Measurements from ENCODE around the gene FHDC1. TPM values are rescaled to one million over a fixed set of nuclear protein-coding genes. Genes with fewer than 3 reads are reported as not detected.
"Not testable (repeated sequence)": the region's sequence is repeated elsewhere in the genome, so short reads cannot be mapped to it uniquely, and the experiment has no call there.

The FHDC1 gene
- total and polyA plus RNA-seq, 8 donors, result 9.0 to 32.9 (median 10.4) TPM

DNA sequence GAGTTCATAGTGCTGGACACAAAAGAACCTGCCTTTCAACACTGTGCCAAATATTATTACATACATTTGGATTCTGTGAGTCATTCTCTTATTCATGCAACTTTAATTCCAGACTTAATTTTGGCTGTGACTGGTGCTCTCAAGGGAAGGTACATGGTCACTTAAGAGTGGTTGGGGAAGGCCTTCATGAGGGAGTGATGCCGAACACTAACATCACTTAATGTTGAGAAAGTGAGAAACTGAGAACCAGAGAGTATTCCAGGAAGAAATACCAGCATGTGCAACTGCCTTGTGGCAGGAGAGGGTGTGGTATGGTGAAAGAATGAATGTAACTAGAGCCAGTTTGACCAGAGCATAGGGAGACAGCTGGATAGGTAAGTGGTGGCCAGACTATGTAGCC is 41.5 kb upstream of the FHDC1 start:
- H3K9me3 ChIP-seq, result no peaks in the 10 kb centered on the region
- H3K36me3 ChIP-seq, result peaks cover 0 to 27% of the 10 kb centered on the region in 2 donors
- TF ChIP-seq, protein P1, sequence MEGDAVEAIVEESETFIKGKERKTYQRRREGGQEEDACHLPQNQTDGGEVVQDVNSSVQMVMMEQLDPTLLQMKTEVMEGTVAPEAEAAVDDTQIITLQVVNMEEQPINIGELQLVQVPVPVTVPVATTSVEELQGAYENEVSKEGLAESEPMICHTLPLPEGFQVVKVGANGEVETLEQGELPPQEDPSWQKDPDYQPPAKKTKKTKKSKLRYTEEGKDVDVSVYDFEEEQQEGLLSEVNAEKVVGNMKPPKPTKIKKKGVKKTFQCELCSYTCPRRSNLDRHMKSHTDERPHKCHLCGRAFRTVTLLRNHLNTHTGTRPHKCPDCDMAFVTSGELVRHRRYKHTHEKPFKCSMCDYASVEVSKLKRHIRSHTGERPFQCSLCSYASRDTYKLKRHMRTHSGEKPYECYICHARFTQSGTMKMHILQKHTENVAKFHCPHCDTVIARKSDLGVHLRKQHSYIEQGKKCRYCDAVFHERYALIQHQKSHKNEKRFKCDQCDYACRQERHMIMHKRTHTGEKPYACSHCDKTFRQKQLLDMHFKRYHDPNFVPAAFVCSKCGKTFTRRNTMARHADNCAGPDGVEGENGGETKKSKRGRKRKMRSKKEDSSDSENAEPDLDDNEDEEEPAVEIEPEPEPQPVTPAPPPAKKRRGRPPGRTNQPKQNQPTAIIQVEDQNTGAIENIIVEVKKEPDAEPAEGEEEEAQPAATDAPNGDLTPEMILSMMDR (IDR thresholded peaks at IDR 0.05), result no peak
- ATAC-seq (peak; percentile 73), DNase-seq (no peak)
- intact Hi-C loops (cut with DNase I), result no loop called here
- no peaks in the 10 kb centered on the region for H3K27me3 ChIP-seq
- H3K4me3 ChIP-seq, result no peak overlapping the region
- H3K27ac ChIP-seq, result no peak overlapping the region
- peaks cover 0 to 25% of the 10 kb centered on the region in 2 donors for H3K4me1 ChIP-seq

DNA sequence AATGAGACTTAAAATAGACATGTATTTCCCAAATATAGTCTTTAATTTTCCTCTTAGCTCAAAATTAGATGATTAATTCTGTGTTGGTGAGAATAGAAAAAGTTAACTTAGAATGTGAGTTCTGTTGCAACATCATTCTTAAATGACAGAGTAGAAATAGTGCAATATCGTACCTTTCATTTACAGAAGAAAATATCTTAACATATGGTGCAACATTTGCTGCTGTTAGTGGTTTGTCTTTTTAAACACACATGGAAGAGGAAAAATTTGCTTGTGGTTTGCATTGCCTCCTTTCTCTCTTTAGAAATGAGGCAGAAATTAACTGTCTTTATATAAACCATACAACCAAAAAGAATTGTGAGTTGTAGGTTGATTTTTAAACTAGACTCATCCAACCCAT is 39.3 kb upstream of the FHDC1 start:
- intact Hi-C loops (cut with DNase I), result no loop called here
- no peaks in the 10 kb centered on the region for H3K9me3 ChIP-seq
- H3K4me3 ChIP-seq, result no peak overlapping the region
- H3K27ac ChIP-seq, result no peak overlapping the region
- DNase-seq, result no peak
- no peaks in the 10 kb centered on the region for H3K27me3 ChIP-seq
- H3K36me3 ChIP-seq, result peaks cover 0 to 9% of the 10 kb centered on the region in 2 donors
- ATAC-seq, result no peak
- TF ChIP-seq, protein P1 (IDR thresholded peaks at IDR 0.05), result no peak
- H3K4me1 ChIP-seq, result peaks cover 0 to 25% of the 10 kb centered on the region in 2 donors

DNA sequence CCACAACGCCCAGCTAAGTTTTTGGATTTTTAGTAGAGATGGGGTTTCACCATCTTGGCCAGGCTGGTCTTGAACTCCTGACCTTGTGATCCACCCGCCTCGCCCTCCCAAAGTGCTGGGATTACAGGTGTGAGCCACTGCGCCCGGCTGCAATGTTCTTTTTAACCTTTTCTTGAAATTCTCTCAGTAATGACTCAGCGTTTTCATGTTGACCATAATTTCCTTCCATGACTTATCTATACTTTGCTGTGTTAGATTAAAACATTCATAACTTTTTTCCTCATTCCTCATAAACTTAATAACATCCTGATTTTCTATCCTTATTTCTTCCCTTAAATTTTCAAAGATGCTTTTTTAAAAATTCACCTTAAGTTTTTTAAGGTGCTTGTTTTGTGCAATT is 38.0 kb upstream of the FHDC1 start:
- intact Hi-C loops (cut with DNase I); ATAC-seq: not testable (repeated sequence)
- peak in 1 of 4 donors; percentile 13 for DNase-seq

DNA sequence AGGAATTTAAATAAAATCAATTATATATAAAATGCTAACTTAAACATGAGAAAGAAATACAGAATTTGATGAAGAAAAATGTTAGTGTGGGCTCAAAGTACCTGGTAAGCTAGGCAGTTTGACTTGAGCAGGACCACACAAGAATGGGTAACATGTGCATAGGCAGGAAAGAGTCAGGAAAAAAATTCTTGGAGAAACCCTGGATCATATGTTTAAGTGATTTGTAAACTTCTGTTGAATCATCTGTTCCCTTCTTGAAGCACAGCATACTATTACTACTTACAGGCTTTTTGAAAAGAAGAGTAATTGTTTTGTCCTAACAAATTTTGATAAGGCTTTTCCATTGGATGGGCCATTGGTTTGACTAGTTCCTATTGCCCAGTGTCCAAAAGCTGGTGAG is 37.5 kb upstream of the FHDC1 start:
- TF ChIP-seq, protein P1 (IDR thresholded peaks at IDR 0.05), result no peak
- Histone ChIP-seq H3K9me3 (no peaks in the 10 kb centered on the region), H3K4me1 (peaks cover 0 to 25% of the 10 kb centered on the region in 2 donors), H3K36me3 (no peaks in the 10 kb centered on the region), H3K27me3 (no peaks in the 10 kb centered on the region), H3K4me3 (no peak overlapping the region), H3K27ac (no peak overlapping the region)
- DNase-seq (no peak), ATAC-seq (no peak)
- intact Hi-C loops (cut with DNase I), result no loop called here

More for the DNA sequence above, 38.0 kb upstream of the FHDC1 start:
- H3K27me3 ChIP-seq, H3K36me3 ChIP-seq, H3K4me3 ChIP-seq, H3K9me3 ChIP-seq, H3K27ac ChIP-seq: not testable (repeated sequence)
- peaks cover 0 to 25% of the 10 kb centered on the region in 2 donors for H3K4me1 ChIP-seq

DNA sequence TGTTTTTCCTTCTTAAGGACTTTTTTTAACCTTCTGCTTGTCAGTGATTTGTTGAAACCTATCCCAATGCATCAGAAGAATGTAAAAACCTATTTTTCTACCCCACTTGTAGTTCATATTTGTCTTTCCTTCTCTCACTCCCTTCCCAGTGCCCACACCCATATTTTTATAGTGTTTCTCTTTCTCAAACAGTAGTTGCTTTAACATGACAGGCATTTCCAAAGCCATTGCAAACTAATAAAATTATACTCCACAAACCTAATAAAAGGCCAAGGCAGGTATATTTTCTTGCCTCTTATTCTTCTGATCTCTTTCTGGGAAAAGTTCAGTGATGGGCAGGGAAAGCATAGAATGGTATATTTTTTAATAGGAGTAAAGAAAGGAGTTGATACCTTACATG is 35.7 kb upstream of the FHDC1 start:
- Histone ChIP-seq H3K27ac (no peak overlapping the region), H3K27me3 (no peaks in the 10 kb centered on the region), H3K4me3 (no peak overlapping the region), H3K36me3 (no peaks in the 10 kb centered on the region), H3K9me3 (peaks cover 0 to 4% of the 10 kb centered on the region in 2 donors), H3K4me1 (peaks cover 0 to 24% of the 10 kb centered on the region in 2 donors)
- DNase-seq, result no peak
- TF ChIP-seq, protein P1 (IDR thresholded peaks at IDR 0.05), result no peak
- no peak for ATAC-seq
- intact Hi-C loops (cut with DNase I), result no loop called here

DNA sequence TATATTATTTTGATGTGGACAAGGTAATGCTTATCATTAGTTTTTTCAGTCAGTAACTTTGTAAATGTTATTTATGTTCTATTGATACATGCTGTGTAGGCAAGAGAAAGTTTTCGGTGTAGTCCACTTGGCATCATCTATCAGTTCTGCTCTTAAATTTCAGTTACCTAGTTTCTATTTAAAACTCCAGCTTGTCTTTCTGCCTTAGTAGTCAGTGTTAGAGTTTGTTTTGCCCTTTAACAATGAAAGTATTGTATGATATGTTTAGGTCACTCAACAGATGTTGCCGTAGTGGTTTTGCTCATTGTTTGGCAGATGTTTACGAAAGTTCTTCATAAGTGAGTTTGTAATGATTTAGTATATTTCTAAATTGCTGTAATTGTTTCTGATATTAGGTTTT is 34.9 kb upstream of the FHDC1 start:
- no peak for DNase-seq
- H3K27me3 ChIP-seq, result no peaks in the 10 kb centered on the region
- H3K36me3 ChIP-seq, result no peaks in the 10 kb centered on the region
- TF ChIP-seq, protein P1 (IDR thresholded peaks at IDR 0.05), result no peak
- intact Hi-C loops (cut with DNase I), result no loop called here
- H3K27ac ChIP-seq, result no peak overlapping the region
- ATAC-seq, result no peak
- H3K4me1 ChIP-seq, result peaks cover 0 to 18% of the 10 kb centered on the region in 2 donors
- no peak overlapping the region for H3K4me3 ChIP-seq
- H3K9me3 ChIP-seq, result peaks cover 0 to 4% of the 10 kb centered on the region in 2 donors

All from left lung (tissue), 10 donors.